Measurements from ENCODE around the gene SNAP23. TPM values are rescaled to one million over a fixed set of nuclear protein-coding genes. Genes with fewer than 3 reads are reported as not detected.
A peak's percentile ranks its signal among the peaks of the same experiment; 100 is the strongest.

The SNAP23 gene
- polyA plus RNA-seq, 3 donors, result 104 to 198 (median 187) TPM

- Mint-ChIP-seq H3K27ac (peak within 1 kb of the TSS; percentile 93 to 99 (median 96)), H3K4me3 (peak within 1 kb of the TSS; percentile 98 to 99), H3K36me3 (peaks cover 8 to 21% of the 10 kb centered on the region in 2 donors), H3K9me3 (peaks cover 0 to 2% (median 0%) of the 10 kb centered on the region in 7 donors), H3K27me3 (ENCODE audit: low read depth in 3 of 3) (peaks cover 0 to 3% (median 0%) of the 10 kb centered on the region in 3 donors), H3K4me1 (peaks cover 53% of the 10 kb centered on the region)
- TF ChIP-seq, protein P1, sequence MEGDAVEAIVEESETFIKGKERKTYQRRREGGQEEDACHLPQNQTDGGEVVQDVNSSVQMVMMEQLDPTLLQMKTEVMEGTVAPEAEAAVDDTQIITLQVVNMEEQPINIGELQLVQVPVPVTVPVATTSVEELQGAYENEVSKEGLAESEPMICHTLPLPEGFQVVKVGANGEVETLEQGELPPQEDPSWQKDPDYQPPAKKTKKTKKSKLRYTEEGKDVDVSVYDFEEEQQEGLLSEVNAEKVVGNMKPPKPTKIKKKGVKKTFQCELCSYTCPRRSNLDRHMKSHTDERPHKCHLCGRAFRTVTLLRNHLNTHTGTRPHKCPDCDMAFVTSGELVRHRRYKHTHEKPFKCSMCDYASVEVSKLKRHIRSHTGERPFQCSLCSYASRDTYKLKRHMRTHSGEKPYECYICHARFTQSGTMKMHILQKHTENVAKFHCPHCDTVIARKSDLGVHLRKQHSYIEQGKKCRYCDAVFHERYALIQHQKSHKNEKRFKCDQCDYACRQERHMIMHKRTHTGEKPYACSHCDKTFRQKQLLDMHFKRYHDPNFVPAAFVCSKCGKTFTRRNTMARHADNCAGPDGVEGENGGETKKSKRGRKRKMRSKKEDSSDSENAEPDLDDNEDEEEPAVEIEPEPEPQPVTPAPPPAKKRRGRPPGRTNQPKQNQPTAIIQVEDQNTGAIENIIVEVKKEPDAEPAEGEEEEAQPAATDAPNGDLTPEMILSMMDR (IDR thresholded peaks at IDR 0.05), result no peak
- peak within 1 kb of the TSS; percentile 82 for H2AFZ ChIP-seq (ENCODE audit: insufficient read depth, low read depth, low read length, poor library complexity, severe bottlenecking)
- no peaks in the 10 kb centered on the region for H4K20me1 ChIP-seq (ENCODE audit: insufficient read depth, low read length)
- H3K27me3 ChIP-seq (ENCODE audit: control insufficient read depth in 2 of 2, insufficient read depth in 2 of 2, low read length in 2 of 2), result no peaks in the 10 kb centered on the region
- H3K79me2 ChIP-seq (ENCODE audit: insufficient read depth, low read length), result peaks cover 73% of the 10 kb centered on the region
- peaks cover 40 to 59% of the 10 kb centered on the region in 2 donors for H3K4me1 ChIP-seq (ENCODE audit: control insufficient read depth in 1 of 2, insufficient read depth in 2 of 2, low read length in 2 of 2)
- peak within 1 kb of the TSS; percentile 82 for H3K9ac ChIP-seq (ENCODE audit: insufficient read depth, low read length, poor library complexity, severe bottlenecking)
- peak within 1 kb of the TSS; percentile 95 for H3K4me2 ChIP-seq (replicated peaks; ENCODE audit: extremely low read depth, low read length, poor library complexity, severe bottlenecking)
- no peaks in the 10 kb centered on the region for H3K9me3 ChIP-seq (replicated peaks in 1 of 2; ENCODE audit: control insufficient read depth in 1 of 2, insufficient read depth in 1 of 2, low read length in 2 of 2)
- under 1% methylated on average over 71 of the region's 71 CpGs for WGBS (ENCODE audit: insufficient coverage)
- peak within 1 kb of the TSS; percentile 59 to 99 (median 82) for H3K4me3 ChIP-seq (replicated peaks in 1 of 3; ENCODE audit: low read depth in 2 of 3, low read length in 3 of 3)
- peak; percentile 78 to 80 (median 79) for DNase-seq
- H3K36me3 ChIP-seq (replicated peaks in 1 of 2; ENCODE audit: control insufficient read depth in 1 of 2, insufficient read depth in 2 of 2, low read length in 2 of 2), result peaks cover 6 to 9% of the 10 kb centered on the region in 2 donors
- intact Hi-C loops (cut with micrococcal nuclease), result loop anchor here (2.0 kb wide), 1 partner anchor 54 kb away; the partner anchor contains the start of gene SNAP23 (in 2 of the 2)
- H3K27ac ChIP-seq (ENCODE audit: low read depth in 1 of 2, low read length in 2 of 2), result peak within 1 kb of the TSS; percentile 86 to 95
Observed at GRCh38 chr15:42548249-42549031, 53.0 kb downstream of the SNAP23 start, which contains the start of the genes HAUS2 and LRRC57. Gene HAUS2, plus strand, starts transcription at chr15:42548838. Its CDS starts 35 bp downstream, at chr15:42548873. Gene LRRC57, minus strand, starts transcription at chr15:42548793. Its CDS starts 359 bp downstream, at chr15:42548434.

- TF ChIP-seq, protein P1 (IDR thresholded peaks at IDR 0.05), result no peak
- Histone ChIP-seq H2AFZ (ENCODE audit: insufficient read depth, low read depth, low read length, poor library complexity, severe bottlenecking) (peak overlapping the region; percentile 82), H3K9me3 (replicated peaks in 1 of 2; ENCODE audit: control insufficient read depth in 1 of 2, insufficient read depth in 1 of 2, low read length in 2 of 2) (no peaks in the 10 kb centered on the region), H3K79me2 (ENCODE audit: insufficient read depth, low read length) (peaks cover 79% of the 10 kb centered on the region), H3K36me3 (replicated peaks in 1 of 2; ENCODE audit: control insufficient read depth in 1 of 2, insufficient read depth in 2 of 2, low read length in 2 of 2) (peaks cover 0 to 3% of the 10 kb centered on the region in 2 donors), H3K4me3 (replicated peaks in 1 of 3; ENCODE audit: low read depth in 2 of 3, low read length in 3 of 3) (peak overlapping the region; percentile 59 to 99 (median 82)), H3K4me2 (replicated peaks; ENCODE audit: extremely low read depth, low read length, poor library complexity, severe bottlenecking) (peak overlapping the region; percentile 95), H3K27me3 (ENCODE audit: control insufficient read depth in 2 of 2, insufficient read depth in 2 of 2, low read length in 2 of 2) (no peaks in the 10 kb centered on the region), H3K4me1 (ENCODE audit: control insufficient read depth in 1 of 2, insufficient read depth in 2 of 2, low read length in 2 of 2) (peaks cover 40 to 65% of the 10 kb centered on the region in 2 donors), H4K20me1 (ENCODE audit: insufficient read depth, low read length) (no peaks in the 10 kb centered on the region), H3K27ac (ENCODE audit: low read depth in 1 of 2, low read length in 2 of 2) (peak overlapping the region; percentile 86 to 95), H3K9ac (ENCODE audit: insufficient read depth, low read length, poor library complexity, severe bottlenecking) (peak overlapping the region; percentile 82)
- peak; percentile 46 to 58 (median 51) for DNase-seq
- Mint-ChIP-seq H3K9me3 (peaks cover 0 to 2% (median 0%) of the 10 kb centered on the region in 7 donors), H3K4me1 (peaks cover 59% of the 10 kb centered on the region), H3K27me3 (ENCODE audit: low read depth in 3 of 3) (peaks cover 0 to 3% (median 0%) of the 10 kb centered on the region in 3 donors), H3K36me3 (peaks cover 4 to 15% of the 10 kb centered on the region in 2 donors), H3K27ac (peak overlapping the region; percentile 93 to 99 (median 96)), H3K4me3 (peak overlapping the region; percentile 98 to 99)
- intact Hi-C loops (cut with micrococcal nuclease), result loop anchor here (2.0 kb wide), 1 partner anchor 54 kb away; the partner anchor contains the start of gene SNAP23 (in 2 of the 2)
- WGBS (ENCODE audit: insufficient coverage), result 0% methylated on average over 5 of the region's 15 CpGs
Observed at GRCh38 chr15:42549032-42549491, 53.6 kb downstream of the SNAP23 start.

All from CD14-positive monocyte (primary cell).